HEK293 (cell line): ENCODE data around the gene ANKRD53.

Source experiments
- CTCF ChIA-PET: fragments of 350-600 bp; formaldehyde crosslinking; extraction: SDS; loops from one replicate; lab custom pipeline; 2021; ENCODE audit warnings: antibody characterized with exemption; lab: Yijun Ruan, JAX
- POLR2A ChIA-PET: fragments of 300-600 bp; formaldehyde crosslinking; extraction: SDS; loops from one replicate; lab custom pipeline; 2020; ENCODE audit warnings: antibody characterized with exemption, inconsistent platforms; lab: Yijun Ruan, JAX
- H3K27ac ChIP-seq: fragments of 200-500 bp; sonication (Bioruptor generic); 2 replicates; pipeline ENCODE4 v1.5.1; 2014; ENCODE audit warnings: low read depth, low read length, control low read depth, inconsistent platforms; ENCODE audit errors: extremely low read depth
- H3K36me3 ChIP-seq, 2 experiments: fragments of 200-500 bp in 1 of 2; sonication (Bioruptor generic) in 1 of 2; 1 replicate in 1 of 2; 2 replicates in 1 of 2; pipeline ENCODE4 v1.5.1; 2014 to 2017; ENCODE audit warnings: inconsistent platforms in 2 of 2, low read length in 2 of 2; ENCODE audit not compliant: control insufficient read depth in 2 of 2, insufficient read depth in 1 of 2
- H3K4me1 ChIP-seq: fragments of 200-500 bp; sonication (Bioruptor generic); 2 replicates; pipeline ENCODE4 v1.5.1; 2014; ENCODE audit warnings: mild to moderate bottlenecking, low read length, inconsistent platforms; ENCODE audit not compliant: control insufficient read depth, insufficient read depth
- H3K4me3 ChIP-seq: 2 replicates; pipeline ENCODE4 v1.5.1; 2011; ENCODE audit warnings: low read depth, mild to moderate bottlenecking, control low read depth, low read length, moderate library complexity
- H3K9me3 ChIP-seq: fragments of 200-500 bp; sonication (Bioruptor generic); 2 replicates; pipeline ENCODE4 v1.5.1; 2014; ENCODE audit warnings: low read depth, low read length, inconsistent platforms; ENCODE audit not compliant: control insufficient read depth, insufficient read depth
- GLIS1 ChIP-seq: fragments of 450-650 bp; formaldehyde crosslinking; IDR thresholded peaks from 2 replicates; pipeline ENCODE4 v1.5.1; 2016; ENCODE audit warnings: missing biosample characterization, missing genetic modification characterization
- MEIS1 ChIP-seq: sonication (generic); formaldehyde crosslinking; IDR thresholded peaks from 2 replicates; pipeline ENCODE4 v1.8.1; 2022; ENCODE audit warnings: missing genetic modification reagents, mild to moderate bottlenecking, borderline replicate concordance
- OSR2 ChIP-seq: fragments of 450-650 bp; formaldehyde crosslinking; IDR thresholded peaks from 2 replicates; pipeline ENCODE4 v1.5.1; 2016; ENCODE audit warnings: missing biosample characterization, missing genetic modification characterization
- OVOL3 ChIP-seq: fragments of 450-650 bp; formaldehyde crosslinking; IDR thresholded peaks from 2 replicates; pipeline ENCODE4 v1.5.1; 2016; ENCODE audit warnings: missing biosample characterization, missing genetic modification characterization
- SALL2 ChIP-seq: fragments of 450-650 bp; formaldehyde crosslinking; IDR thresholded peaks from 2 replicates; pipeline ENCODE4 v1.5.0; 2017; ENCODE audit warnings: missing biosample characterization, mild to moderate bottlenecking, missing genetic modification characterization, borderline replicate concordance
- SP7 ChIP-seq: fragments of 450-650 bp; formaldehyde crosslinking; IDR thresholded peaks from 2 replicates; pipeline ENCODE4 v1.5.1; 2016; ENCODE audit warnings: missing biosample characterization, missing genetic modification characterization
- ZBTB1 ChIP-seq: fragments of 450-650 bp; formaldehyde crosslinking; IDR thresholded peaks from 2 replicates; pipeline ENCODE4 v1.5.1; 2016; ENCODE audit warnings: missing biosample characterization, missing genetic modification characterization
- ZBTB20 ChIP-seq: fragments of 450-650 bp; formaldehyde crosslinking; IDR thresholded peaks from 2 replicates; pipeline ENCODE4 v1.5.1; 2016; ENCODE audit warnings: missing biosample characterization, missing genetic modification characterization
- ZBTB7A ChIP-seq: fragments of 450-650 bp; formaldehyde crosslinking; IDR thresholded peaks from 2 replicates; pipeline ENCODE4 v1.5.1; 2016; ENCODE audit warnings: low read depth, missing biosample characterization, missing genetic modification characterization
- ZNF19 ChIP-seq: fragments of 450-650 bp; formaldehyde crosslinking; IDR thresholded peaks from 2 replicates; pipeline ENCODE4; 2016; ENCODE audit warnings: missing biosample characterization, missing genetic modification characterization, low read depth
- ZNF202 ChIP-seq: fragments of 450-650 bp; formaldehyde crosslinking; IDR thresholded peaks from 2 replicates; pipeline ENCODE4 v1.5.1; 2016; ENCODE audit warnings: missing biosample characterization, missing genetic modification characterization, borderline replicate concordance
- ZNF266 ChIP-seq: fragments of 450-650 bp; formaldehyde crosslinking; IDR thresholded peaks from 2 replicates; pipeline ENCODE4 v1.5.1; 2016; ENCODE audit warnings: missing biosample characterization, missing genetic modification characterization, low read depth
- ZNF324 ChIP-seq: fragments of 450-650 bp; formaldehyde crosslinking; IDR thresholded peaks from 2 replicates; pipeline ENCODE4 v1.5.1; 2016; ENCODE audit warnings: missing biosample characterization, missing genetic modification characterization
- ZNF354C ChIP-seq: fragments of 450-650 bp; formaldehyde crosslinking; IDR thresholded peaks from 2 replicates; pipeline ENCODE4 v1.5.1; 2016; ENCODE audit warnings: missing biosample characterization, missing genetic modification characterization, low read depth, borderline replicate concordance
- ZNF473 ChIP-seq: fragments of 450-650 bp; formaldehyde crosslinking; IDR thresholded peaks from 2 replicates; pipeline ENCODE4 v1.5.1; 2017; ENCODE audit warnings: missing biosample characterization, missing genetic modification characterization
- ZNF514 ChIP-seq: fragments of 450-650 bp; formaldehyde crosslinking; IDR thresholded peaks from 2 replicates; pipeline ENCODE4 v1.5.1; 2016; ENCODE audit warnings: missing biosample characterization, missing genetic modification characterization
- ZNF558 ChIP-seq: fragments of 450-650 bp; formaldehyde crosslinking; IDR thresholded peaks from 2 replicates; pipeline ENCODE4 v1.5.1; 2016; ENCODE audit warnings: missing biosample characterization, missing genetic modification characterization
- ZNF585B ChIP-seq: fragments of 450-650 bp; formaldehyde crosslinking; IDR thresholded peaks from 2 replicates; pipeline ENCODE4 v1.5.1; 2016; ENCODE audit warnings: missing biosample characterization, missing genetic modification characterization
- ZNF677 ChIP-seq: fragments of 450-650 bp; IDR thresholded peaks from 2 replicates; pipeline ENCODE4 v1.5.0; 2018; ENCODE audit warnings: missing biosample characterization, mild to moderate bottlenecking, missing genetic modification characterization, moderate library complexity
- TF ChIP-seq, protein P1 (sequence below): fragments of 450-650 bp; formaldehyde crosslinking; IDR thresholded peaks from 2 replicates; pipeline ENCODE4 v1.5.1; 2016; ENCODE audit warnings: missing biosample characterization, missing genetic modification characterization
- TF ChIP-seq, protein P2 (sequence below): fragments of 450-650 bp; formaldehyde crosslinking; IDR thresholded peaks from 2 replicates; pipeline ENCODE4 v1.5.1; 2016; ENCODE audit warnings: missing biosample characterization, missing genetic modification characterization, borderline replicate concordance
- TF ChIP-seq, protein P3 (sequence below): fragments of 450-650 bp; formaldehyde crosslinking; IDR thresholded peaks from 2 replicates; pipeline ENCODE4 v1.5.1; 2017; ENCODE audit warnings: missing biosample characterization, missing genetic modification characterization

The ANKRD53 gene

DNA sequence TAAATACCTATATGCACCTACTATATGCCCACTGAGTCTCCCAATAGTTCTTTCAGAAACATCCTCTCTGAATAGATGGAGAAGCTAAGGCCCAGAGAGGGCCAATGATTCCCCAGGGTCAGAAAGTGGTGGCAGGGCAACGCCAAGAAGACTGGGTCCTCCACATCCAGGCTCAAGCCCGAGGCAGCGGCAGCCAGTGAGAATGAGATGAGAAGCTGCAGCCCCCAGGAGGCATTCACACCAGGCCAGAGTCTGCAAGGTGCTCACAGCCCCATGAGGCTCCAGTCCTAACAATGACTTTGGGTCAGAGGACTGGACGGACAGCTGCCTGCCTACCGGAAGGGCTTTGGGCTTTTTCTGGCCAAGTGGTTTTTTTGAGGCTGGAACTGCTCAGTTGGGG is 12.7 kb downstream of the ANKRD53 start:
- Histone ChIP-seq H3K36me3 (peaks cover 0 to 62% of the 10 kb centered on the region in 2 experiments; a peak in 1 of 3 replicates), H3K9me3 (no peaks in the 10 kb centered on the region), H3K27ac (no peak overlapping the region), H3K4me1 (no peaks in the 10 kb centered on the region), H3K4me3 (no peak overlapping the region)
- ChIA-PET POLR2A (interaction anchor here (0.6 kb wide), 1 partner anchor 122 kb away, joined by 3 read pairs; no protein-coding TSS in a partner anchor), CTCF (interaction anchor here (1.3 to 1.4 kb wide), 3 partner anchors 11 to 201 kb away, joined by 3 to 4 read pairs (median 4); partner anchors contain the start of genes ANKRD53 and FIGLA)
- no peak for TF ChIP-seq ZNF514 (tag by site-specific recombination)
- TF ChIP-seq ZNF354C (tag by site-specific recombination) = no peak
- no peak for TF ChIP-seq ZNF19
- no peak for TF ChIP-seq ZNF202 (tag by site-specific recombination)

DNA sequence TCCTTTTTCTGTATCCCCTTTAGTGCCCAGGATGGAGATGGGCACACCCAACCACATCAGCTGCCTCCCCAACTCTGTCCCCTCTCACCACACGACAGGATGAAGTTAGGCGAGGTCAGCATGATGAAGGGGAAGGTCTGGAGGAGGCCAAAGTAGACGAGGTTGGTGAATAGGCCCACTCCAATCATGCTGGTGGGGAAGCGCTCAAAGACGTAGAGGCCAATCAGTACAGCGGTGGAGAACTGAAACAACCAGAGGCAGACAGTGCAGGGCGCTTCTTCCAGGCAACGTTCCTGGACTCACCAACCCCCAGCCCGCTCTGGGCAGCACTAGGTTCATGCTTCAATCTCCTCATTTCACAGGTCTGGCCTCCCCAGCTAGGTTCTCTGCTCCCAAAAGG is 13.3 kb downstream of the ANKRD53 start:
- ChIA-PET CTCF (interaction anchor here (0.6 to 1.4 kb wide), 4 partner anchors 10 to 967 kb away, joined by 3 to 4 read pairs (median 4); partner anchors contain the start of genes ANKRD53 and FIGLA), POLR2A (no interaction called here)
- TF ChIP-seq, protein P1, sequence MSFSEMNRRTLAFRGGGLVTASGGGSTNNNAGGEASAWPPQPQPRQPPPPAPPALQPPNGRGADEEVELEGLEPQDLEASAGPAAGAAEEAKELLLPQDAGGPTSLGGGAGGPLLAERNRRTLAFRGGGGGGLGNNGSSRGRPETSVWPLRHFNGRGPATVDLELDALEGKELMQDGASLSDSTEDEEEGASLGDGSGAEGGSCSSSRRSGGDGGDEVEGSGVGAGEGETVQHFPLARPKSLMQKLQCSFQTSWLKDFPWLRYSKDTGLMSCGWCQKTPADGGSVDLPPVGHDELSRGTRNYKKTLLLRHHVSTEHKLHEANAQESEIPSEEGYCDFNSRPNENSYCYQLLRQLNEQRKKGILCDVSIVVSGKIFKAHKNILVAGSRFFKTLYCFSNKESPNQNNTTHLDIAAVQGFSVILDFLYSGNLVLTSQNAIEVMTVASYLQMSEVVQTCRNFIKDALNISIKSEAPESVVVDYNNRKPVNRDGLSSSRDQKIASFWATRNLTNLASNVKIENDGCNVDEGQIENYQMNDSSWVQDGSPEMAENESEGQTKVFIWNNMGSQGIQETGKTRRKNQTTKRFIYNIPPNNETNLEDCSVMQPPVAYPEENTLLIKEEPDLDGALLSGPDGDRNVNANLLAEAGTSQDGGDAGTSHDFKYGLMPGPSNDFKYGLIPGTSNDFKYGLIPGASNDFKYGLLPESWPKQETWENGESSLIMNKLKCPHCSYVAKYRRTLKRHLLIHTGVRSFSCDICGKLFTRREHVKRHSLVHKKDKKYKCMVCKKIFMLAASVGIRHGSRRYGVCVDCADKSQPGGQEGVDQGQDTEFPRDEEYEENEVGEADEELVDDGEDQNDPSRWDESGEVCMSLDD (tag by site-specific recombination) = no peak
- TF ChIP-seq ZBTB7A (no peak), ZNF473 (tag by site-specific recombination) (no peak), ZNF677 (tag by site-specific recombination) (no peak), SP7 (no peak), ZNF266 (tag by site-specific recombination) (no peak), ZBTB1 (tag by site-specific recombination) (no peak), OVOL3 (tag by site-specific recombination) (no peak), ZNF324 (no peak), MEIS1 (CRISPR knock-in tag) (no peak)
- H3K9me3 ChIP-seq = no peaks in the 10 kb centered on the region
- no peak overlapping the region for H3K27ac ChIP-seq
- no peak overlapping the region for H3K4me3 ChIP-seq
- H3K4me1 ChIP-seq = no peaks in the 10 kb centered on the region
- H3K36me3 ChIP-seq = peaks cover 0 to 56% of the 10 kb centered on the region in 2 experiments; a peak in 1 of 3 replicates

DNA sequence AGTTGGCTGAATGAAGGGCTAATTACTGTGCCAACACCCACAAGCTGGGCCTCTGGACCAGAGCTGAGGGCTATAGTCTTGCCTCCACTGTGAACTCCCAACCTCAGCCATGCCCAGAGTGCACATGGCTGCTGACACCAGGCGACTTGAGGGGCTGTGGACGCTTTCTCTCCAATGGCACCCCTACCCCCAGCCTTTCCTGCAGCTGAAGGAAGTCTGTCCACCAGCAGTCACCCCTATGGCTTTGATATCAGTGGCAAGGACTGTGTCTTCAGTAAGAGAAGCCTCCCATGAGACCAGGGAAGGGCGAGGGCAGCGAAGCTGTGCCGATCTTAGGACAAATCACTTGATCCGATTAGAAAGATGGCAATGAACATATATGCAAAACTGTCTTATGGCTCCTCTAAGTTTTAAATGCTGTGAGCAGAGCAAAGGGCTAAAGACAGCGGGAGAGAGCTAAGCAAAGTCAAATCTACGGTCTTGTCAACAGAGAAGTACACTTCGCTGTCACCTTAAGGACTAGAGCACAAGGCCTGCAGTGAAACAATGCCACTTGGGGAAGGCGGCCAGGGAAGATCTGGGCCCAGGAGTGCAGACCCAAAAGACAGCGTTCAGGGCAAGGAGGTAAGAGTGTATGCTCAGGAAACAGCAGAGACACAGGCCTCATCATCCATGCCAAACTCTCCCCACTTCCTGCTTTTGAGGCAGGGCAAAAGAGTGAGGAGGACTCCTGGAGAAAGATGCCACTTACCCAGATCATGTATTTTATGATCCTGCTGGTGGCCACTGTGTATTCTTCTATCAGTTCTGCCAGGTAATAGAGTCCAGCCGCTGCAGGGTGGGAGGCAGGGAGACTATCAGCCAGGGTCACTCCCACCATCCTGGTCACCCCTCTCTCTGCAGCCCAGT is 14.8 kb downstream of the ANKRD53 start:
- Histone ChIP-seq H3K36me3 (peaks cover 0 to 42% of the 10 kb centered on the region in 2 experiments; a peak in 1 of 3 replicates), H3K4me3 (peak overlapping the region; percentile 97), H3K27ac (no peak overlapping the region), H3K4me1 (no peaks in the 10 kb centered on the region), H3K9me3 (no peaks in the 10 kb centered on the region)
- ChIA-PET CTCF (interaction anchor here (1.2 kb wide), 1 partner anchor 8 kb away, joined by 10 read pairs; no protein-coding TSS in a partner anchor), POLR2A (no interaction called here)
- TF ChIP-seq ZNF558 (tag by site-specific recombination) (no peak), ZBTB20 (tag by site-specific recombination) (no peak), OSR2 (no peak), SALL2 (tag by site-specific recombination) (no peak), GLIS1 (tag by site-specific recombination) (no peak), ZNF585B (tag by site-specific recombination) (no peak)
- TF ChIP-seq, protein P2, sequence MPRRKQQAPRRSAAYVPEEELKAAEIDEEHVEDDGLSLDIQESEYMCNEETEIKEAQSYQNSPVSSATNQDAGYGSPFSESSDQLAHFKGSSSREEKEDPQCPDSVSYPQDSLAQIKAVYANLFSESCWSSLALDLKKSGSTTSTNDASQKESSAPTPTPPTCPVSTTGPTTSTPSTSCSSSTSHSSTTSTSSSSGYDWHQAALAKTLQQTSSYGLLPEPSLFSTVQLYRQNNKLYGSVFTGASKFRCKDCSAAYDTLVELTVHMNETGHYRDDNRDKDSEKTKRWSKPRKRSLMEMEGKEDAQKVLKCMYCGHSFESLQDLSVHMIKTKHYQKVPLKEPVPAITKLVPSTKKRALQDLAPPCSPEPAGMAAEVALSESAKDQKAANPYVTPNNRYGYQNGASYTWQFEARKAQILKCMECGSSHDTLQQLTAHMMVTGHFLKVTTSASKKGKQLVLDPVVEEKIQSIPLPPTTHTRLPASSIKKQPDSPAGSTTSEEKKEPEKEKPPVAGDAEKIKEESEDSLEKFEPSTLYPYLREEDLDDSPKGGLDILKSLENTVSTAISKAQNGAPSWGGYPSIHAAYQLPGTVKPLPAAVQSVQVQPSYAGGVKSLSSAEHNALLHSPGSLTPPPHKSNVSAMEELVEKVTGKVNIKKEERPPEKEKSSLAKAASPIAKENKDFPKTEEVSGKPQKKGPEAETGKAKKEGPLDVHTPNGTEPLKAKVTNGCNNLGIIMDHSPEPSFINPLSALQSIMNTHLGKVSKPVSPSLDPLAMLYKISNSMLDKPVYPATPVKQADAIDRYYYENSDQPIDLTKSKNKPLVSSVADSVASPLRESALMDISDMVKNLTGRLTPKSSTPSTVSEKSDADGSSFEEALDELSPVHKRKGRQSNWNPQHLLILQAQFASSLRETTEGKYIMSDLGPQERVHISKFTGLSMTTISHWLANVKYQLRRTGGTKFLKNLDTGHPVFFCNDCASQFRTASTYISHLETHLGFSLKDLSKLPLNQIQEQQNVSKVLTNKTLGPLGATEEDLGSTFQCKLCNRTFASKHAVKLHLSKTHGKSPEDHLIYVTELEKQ (tag by site-specific recombination) = no peak
- TF ChIP-seq, protein P3, sequence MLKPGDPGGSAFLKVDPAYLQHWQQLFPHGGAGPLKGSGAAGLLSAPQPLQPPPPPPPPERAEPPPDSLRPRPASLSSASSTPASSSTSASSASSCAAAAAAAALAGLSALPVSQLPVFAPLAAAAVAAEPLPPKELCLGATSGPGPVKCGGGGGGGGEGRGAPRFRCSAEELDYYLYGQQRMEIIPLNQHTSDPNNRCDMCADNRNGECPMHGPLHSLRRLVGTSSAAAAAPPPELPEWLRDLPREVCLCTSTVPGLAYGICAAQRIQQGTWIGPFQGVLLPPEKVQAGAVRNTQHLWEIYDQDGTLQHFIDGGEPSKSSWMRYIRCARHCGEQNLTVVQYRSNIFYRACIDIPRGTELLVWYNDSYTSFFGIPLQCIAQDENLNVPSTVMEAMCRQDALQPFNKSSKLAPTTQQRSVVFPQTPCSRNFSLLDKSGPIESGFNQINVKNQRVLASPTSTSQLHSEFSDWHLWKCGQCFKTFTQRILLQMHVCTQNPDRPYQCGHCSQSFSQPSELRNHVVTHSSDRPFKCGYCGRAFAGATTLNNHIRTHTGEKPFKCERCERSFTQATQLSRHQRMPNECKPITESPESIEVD = no peak
